Measurements from ENCODE around the gene ST6GALNAC3.

The ST6GALNAC3 gene

GRCh38 chr1:76128096-76128495 lies 53.5 kb downstream of the ST6GALNAC3 start:
- H3K27me3 ChIP-seq (replicated peaks; ENCODE audit: insufficient read depth, low read length), result no peaks in the 10 kb centered on the region
- no peaks in the 10 kb centered on the region for H3K36me3 ChIP-seq (replicated peaks; ENCODE audit: insufficient read depth, low read length)
- H3K27ac ChIP-seq (ENCODE audit: low read length), result no peak overlapping the region
- no peaks in the 10 kb centered on the region for H3F3A ChIP-seq (ENCODE audit: insufficient read depth, low read length)
- DNase-seq, result no peak
- no peak overlapping the region for H3K4me3 ChIP-seq (ENCODE audit: low read length)
- TF ChIP-seq EZH2phosphoT487 (IDR thresholded peaks at IDR 0.05; ENCODE audit: low read length) (no peak), EZH2 (optimal IDR thresholded peaks at IDR 0.05; ENCODE audit: low read depth, low read length) (no peak), CTCF (IDR thresholded peaks at IDR 0.05; ENCODE audit: low read length) (no peak)
- H2AFZ ChIP-seq (ENCODE audit: low read length), result no peak overlapping the region
- H3K4me1 ChIP-seq (ENCODE audit: low read length), result no peaks in the 10 kb centered on the region
- no peaks in the 10 kb centered on the region for H3K9me3 ChIP-seq (replicated peaks; ENCODE audit: insufficient read depth, low read length)
- no peaks in the 10 kb centered on the region for H4K20me1 ChIP-seq (ENCODE audit: insufficient read depth, low read length)
- no peak overlapping the region for H3K9ac ChIP-seq (ENCODE audit: low read length)
- no peak overlapping the region for H3K4me2 ChIP-seq (ENCODE audit: low read depth, low read length)
- no peaks in the 10 kb centered on the region for H3K79me2 ChIP-seq (ENCODE audit: low read length)
- no peaks in the 10 kb centered on the region for H3K9me2 ChIP-seq (replicated peaks; ENCODE audit: insufficient read depth, low read length)

- Histone ChIP-seq H3K27me3 (replicated peaks; ENCODE audit: insufficient read depth, low read length) (no peaks in the 10 kb centered on the region), H2AFZ (ENCODE audit: low read length) (no peak overlapping the region), H3K27ac (ENCODE audit: low read length) (no peak overlapping the region), H3K36me3 (replicated peaks; ENCODE audit: insufficient read depth, low read length) (no peaks in the 10 kb centered on the region), H3F3A (ENCODE audit: insufficient read depth, low read length) (no peaks in the 10 kb centered on the region), H3K9ac (ENCODE audit: low read length) (no peak overlapping the region), H3K4me1 (ENCODE audit: low read length) (no peaks in the 10 kb centered on the region), H4K20me1 (ENCODE audit: insufficient read depth, low read length) (no peaks in the 10 kb centered on the region), H3K4me3 (ENCODE audit: low read length) (no peak overlapping the region), H3K9me2 (replicated peaks; ENCODE audit: insufficient read depth, low read length) (no peaks in the 10 kb centered on the region), H3K9me3 (replicated peaks; ENCODE audit: insufficient read depth, low read length) (no peaks in the 10 kb centered on the region), H3K4me2 (ENCODE audit: low read depth, low read length) (no peak overlapping the region), H3K79me2 (ENCODE audit: low read length) (no peaks in the 10 kb centered on the region)
- DNase-seq, result no peak
- TF ChIP-seq EZH2 (optimal IDR thresholded peaks at IDR 0.05; ENCODE audit: low read depth, low read length), result no peak
- no peak for TF ChIP-seq EZH2phosphoT487 (IDR thresholded peaks at IDR 0.05; ENCODE audit: low read length)
- no peak for TF ChIP-seq CTCF (IDR thresholded peaks at IDR 0.05; ENCODE audit: low read length)
These were observed 55.2 kb downstream of the ST6GALNAC3 start for GRCh38 chr1:76129731-76130130.

- TF ChIP-seq CTCF (IDR thresholded peaks at IDR 0.05; ENCODE audit: low read length) (no peak), EZH2phosphoT487 (IDR thresholded peaks at IDR 0.05; ENCODE audit: low read length) (no peak)
- Histone ChIP-seq H3K9ac (ENCODE audit: low read length) (no peak overlapping the region), H3K9me2 (replicated peaks; ENCODE audit: insufficient read depth, low read length) (no peaks in the 10 kb centered on the region), H3K36me3 (replicated peaks; ENCODE audit: insufficient read depth, low read length) (no peaks in the 10 kb centered on the region), H3K4me2 (ENCODE audit: low read depth, low read length) (no peak overlapping the region), H3K4me1 (ENCODE audit: low read length) (no peaks in the 10 kb centered on the region), H3K27me3 (replicated peaks; ENCODE audit: insufficient read depth, low read length) (no peaks in the 10 kb centered on the region), H2AFZ (ENCODE audit: low read length) (no peak overlapping the region), H3F3A (ENCODE audit: insufficient read depth, low read length) (no peaks in the 10 kb centered on the region), H3K27ac (ENCODE audit: low read length) (no peak overlapping the region), H3K79me2 (ENCODE audit: low read length) (no peaks in the 10 kb centered on the region), H4K20me1 (ENCODE audit: insufficient read depth, low read length) (no peaks in the 10 kb centered on the region), H3K4me3 (ENCODE audit: low read length) (no peak overlapping the region), H3K9me3 (replicated peaks; ENCODE audit: insufficient read depth, low read length) (no peaks in the 10 kb centered on the region)
- no peak for DNase-seq
These were observed 56.4 kb downstream of the ST6GALNAC3 start for GRCh38 chr1:76130992-76131391.

All from MM.1S (cell line).